ENCODE results near the gene MYH14. TPM values are rescaled to one million over a fixed set of nuclear protein-coding genes. Genes with fewer than 3 reads are reported as not detected.
A peak's percentile ranks its signal among the peaks of the same experiment; 100 is the strongest.
"Not testable (repeated sequence)": the region's sequence is repeated elsewhere in the genome, so short reads cannot be mapped to it uniquely, and the experiment has no call there.

Gene MYH14
- total RNA-seq, 1 donor from 2014 or later, result not detected

- TF ChIP-seq CTCF (IDR thresholded peaks at IDR 0.05), result no peak
- no peaks in the 10 kb centered on the region for H3K27me3 Mint-ChIP-seq
- ChIA-PET POLR2A (interaction anchor here (0.6 to 16.5 kb wide), 17 partner anchors 9 to 1261 kb away, joined by 3 to 408 read pairs (median 5); partner anchors contain the start of genes JOSD2, KCNC3, NAPSA and NR1H2), CTCF (interaction anchor here (0.7 to 3.4 kb wide), 5 partner anchors 12 to 120 kb away, joined by 3 to 18 read pairs (median 3); partner anchors contain the start of gene KCNC3)
- peaks cover 81% of the 10 kb centered on the region for H3K4me1 Mint-ChIP-seq
- peaks cover 59% of the 10 kb centered on the region for H3K36me3 Mint-ChIP-seq (ENCODE audit: low read depth)
- peak overlapping the region; percentile 81 for H3K4me3 Mint-ChIP-seq
- no peaks in the 10 kb centered on the region for H3K9me3 Mint-ChIP-seq
- ATAC-seq (ENCODE audit: low read depth), result peak; percentile 65
- intact Hi-C loops (cut with micrococcal nuclease), result loop anchor here (1.0 to 10.0 kb wide), 7 partner anchors 8 to 1006 kb away; partner anchors contain the start of genes CD37, CTU1, KCNC3 and NR1H2
- no peak for DNase-seq
- peak overlapping the region; percentile 92 for H3K27ac Mint-ChIP-seq
Observed at GRCh38 chr19:50341091-50341564, 137.7 kb downstream of the MYH14 start.

- H3K36me3 Mint-ChIP-seq (ENCODE audit: low read depth), result peaks cover 28% of the 10 kb centered on the region
- H3K27ac Mint-ChIP-seq, result peak overlapping the region; percentile 96
- ChIA-PET CTCF (interaction anchor here (1.0 to 1.2 kb wide), 2 partner anchors 9 to 16 kb away, joined by 4 to 6 read pairs; partner anchors contain the start of gene KCNC3), POLR2A (interaction anchor here (0.6 to 16.5 kb wide), 12 partner anchors 13 to 1981 kb away, joined by 3 to 408 read pairs (median 6); partner anchors contain the start of genes KCNC3, POLD1, SPIB and SYNGR4)
- H3K4me3 Mint-ChIP-seq, result peak overlapping the region; percentile 89
- intact Hi-C loops (cut with micrococcal nuclease), result loop anchor here (1.0 to 10.0 kb wide), 5 partner anchors 15 to 1010 kb away; partner anchors contain the start of genes CD37, CTU1, KCNC3 and NR1H2
- no peak for TF ChIP-seq CTCF (IDR thresholded peaks at IDR 0.05)
- H3K27me3 Mint-ChIP-seq, result no peaks in the 10 kb centered on the region
- H3K9me3 Mint-ChIP-seq, result no peaks in the 10 kb centered on the region
- peaks cover 91% of the 10 kb centered on the region for H3K4me1 Mint-ChIP-seq
- ATAC-seq (ENCODE audit: low read depth) (peak; percentile 60), DNase-seq (peak; percentile 64)
Observed at GRCh38 chr19:50344661-50345318, 141.4 kb downstream of the MYH14 start.

- intact Hi-C loops (cut with micrococcal nuclease), result loop anchor here (1.0 to 10.0 kb wide), 4 partner anchors 10 to 1012 kb away; partner anchors contain the start of genes CD37 and CTU1
- H3K4me1 Mint-ChIP-seq, result peaks cover 83% of the 10 kb centered on the region
- peak overlapping the region; percentile 55 for H3K4me3 Mint-ChIP-seq
- ChIA-PET POLR2A (interaction anchor here (0.7 to 16.5 kb wide), 9 partner anchors 8 to 82 kb away, joined by 3 to 408 read pairs (median 6); partner anchors contain the start of genes KCNC3, NR1H2 and SPIB), CTCF (interaction anchor here (1.3 to 3.6 kb wide), 3 partner anchors 10 to 19 kb away, joined by 3 to 26 read pairs (median 10); partner anchors contain the start of gene KCNC3)
- peak overlapping the region; percentile 96 for H3K27ac Mint-ChIP-seq
- ATAC-seq (ENCODE audit: low read depth) (peak; percentile 38), DNase-seq (peak; percentile 56)
- H3K27me3 Mint-ChIP-seq, H3K9me3 Mint-ChIP-seq: not testable (repeated sequence)
- peaks cover 15% of the 10 kb centered on the region for H3K36me3 Mint-ChIP-seq (ENCODE audit: low read depth)
Observed at GRCh38 chr19:50347089-50347581, 143.7 kb downstream of the MYH14 start.

GRCh38 chr19:50349277-50350057 is 146.0 kb downstream of the MYH14 start:
- peaks cover 7% of the 10 kb centered on the region for H3K36me3 Mint-ChIP-seq (ENCODE audit: low read depth)
- no peaks in the 10 kb centered on the region for H3K27me3 Mint-ChIP-seq
- POLR2A ChIA-PET, result interaction anchor here (0.6 to 16.5 kb wide), 5 partner anchors 8 to 66 kb away, joined by 4 to 408 read pairs (median 4); partner anchors contain the start of gene KCNC3
- H3K4me3 Mint-ChIP-seq, result no peak overlapping the region
- no peak for TF ChIP-seq CTCF (IDR thresholded peaks at IDR 0.05)
- DNase-seq, result no peak
- peaks cover 67% of the 10 kb centered on the region for H3K4me1 Mint-ChIP-seq
- CTCF ChIA-PET, result interaction anchor here (1.7 to 1.8 kb wide), 2 partner anchors 19 to 111 kb away, joined by 5 read pairs; no protein-coding TSS in a partner anchor
- H3K9me3 Mint-ChIP-seq, result no peaks in the 10 kb centered on the region
- intact Hi-C loops (cut with micrococcal nuclease), result loop anchor here (10.0 kb wide), 2 partner anchors 755 to 1015 kb away; partner anchors contain the start of genes CD37 and CTU1
- H3K27ac Mint-ChIP-seq, result peak overlapping the region; percentile 96
- no peak for ATAC-seq (ENCODE audit: low read depth)

- peaks cover 51% of the 10 kb centered on the region for H3K4me1 Mint-ChIP-seq
- no peak overlapping the region for H3K4me3 Mint-ChIP-seq
- no peaks in the 10 kb centered on the region for H3K36me3 Mint-ChIP-seq (ENCODE audit: low read depth)
- no peaks in the 10 kb centered on the region for H3K9me3 Mint-ChIP-seq
- ChIA-PET CTCF (interaction anchor here (1.0 to 2.2 kb wide), 2 partner anchors 11 to 109 kb away, joined by 3 to 4 read pairs; no protein-coding TSS in a partner anchor), POLR2A (interaction anchor here (1.6 to 16.5 kb wide), 3 partner anchors 10 to 23 kb away, joined by 7 to 408 read pairs (median 8); partner anchors contain the start of gene KCNC3)
- no peak overlapping the region for H3K27ac Mint-ChIP-seq
- DNase-seq, result no peak
- TF ChIP-seq CTCF (IDR thresholded peaks at IDR 0.05), result no peak
- no peak for ATAC-seq (ENCODE audit: low read depth)
- intact Hi-C loops (cut with micrococcal nuclease), result no loop called here
- no peaks in the 10 kb centered on the region for H3K27me3 Mint-ChIP-seq
Observed at GRCh38 chr19:50352242-50352641, 148.8 kb downstream of the MYH14 start.

GRCh38 chr19:50353487-50353880 is 150.1 kb downstream of the MYH14 start:
- H3K9me3 Mint-ChIP-seq; DNase-seq; H3K4me3 Mint-ChIP-seq; ATAC-seq (ENCODE audit: low read depth); H3K27me3 Mint-ChIP-seq; H3K27ac Mint-ChIP-seq; H3K36me3 Mint-ChIP-seq (ENCODE audit: low read depth); intact Hi-C loops (cut with micrococcal nuclease): not testable (repeated sequence)
- POLR2A ChIA-PET, result interaction anchor here (0.8 to 16.5 kb wide), 4 partner anchors 11 to 62 kb away, joined by 3 to 408 read pairs (median 5); partner anchors contain the start of genes KCNC3 and POLD1
- H3K4me1 Mint-ChIP-seq, result peaks cover 46% of the 10 kb centered on the region
- CTCF ChIA-PET, result interaction anchor here (1.6 to 2.2 kb wide), 2 partner anchors 15 to 107 kb away, joined by 4 to 5 read pairs; no protein-coding TSS in a partner anchor
